PC-9 (cell line): Measurements from ENCODE around the gene ROR2. TPM values are rescaled to one million over a fixed set of nuclear protein-coding genes. Genes with fewer than 3 reads are reported as not detected.

ENCODE experiments used
- BruUV-seq: library from RNA; stranded (reverse); fragments of 400-500 nt; replicated peaks from 2 replicates; lab custom pipeline; 2021; lab: Mats Ljungman, UMichigan
- CTCF ChIA-PET: fragments of 300-600 bp; sonication (Branson Sonifier 250); formaldehyde crosslinking; loops from one replicate; lab custom pipeline; 2022; ENCODE audit warnings: antibody characterized with exemption; lab: Charles Lee
- POLR2A ChIA-PET: fragments of 300-600 bp; sonication (Branson Sonifier 250); formaldehyde crosslinking; loops from one replicate; lab custom pipeline; 2022; ENCODE audit warnings: antibody characterized with exemption; ENCODE audit not compliant: unreplicated experiment; lab: Charles Lee
- DNase-seq, 2 experiments: peaks; one replicate each; pipeline versions ENCODE4 v3.0.0 to v3.0.0-alpha.2; 2015 to 2022; ENCODE audit warnings: mixed read lengths in 1 of 2
- H2AFZ ChIP-seq: fragments of 200-600 bp; sonication (generic); 2 replicates; pipeline ENCODE4 v1.8.1; 2017; ENCODE audit warnings: antibody characterized with exemption
- H3F3A ChIP-seq: fragments of 200-600 bp; sonication (generic); 2 replicates; pipeline ENCODE4 v1.8.1; 2017; ENCODE audit warnings: antibody characterized with exemption, mild to moderate bottlenecking, low read depth; ENCODE audit not compliant: insufficient read depth
- H3K27ac ChIP-seq: fragments of 200-600 bp; sonication (generic); 2 replicates; pipeline ENCODE4 v1.6.1; 2016; ENCODE audit warnings: mixed run types
- H3K27me3 ChIP-seq: fragments of 200-600 bp; sonication (generic); 2 replicates; pipeline ENCODE4 v1.6.1; 2016; ENCODE audit warnings: low read depth, mixed run types; ENCODE audit not compliant: insufficient read depth
- H3K36me3 ChIP-seq: fragments of 200-600 bp; sonication (generic); 2 replicates; pipeline ENCODE4 v1.6.1; 2016; ENCODE audit warnings: low read depth, mixed run types
- H3K4me1 ChIP-seq: fragments of 200-600 bp; sonication (generic); replicated peaks from 2 replicates; pipeline ENCODE4 v1.6.1; 2016; ENCODE audit warnings: mixed run types; ENCODE audit not compliant: insufficient read depth
- H3K4me2 ChIP-seq: fragments of 200-600 bp; sonication (generic); 2 replicates; pipeline ENCODE4 v1.6.1; 2017; ENCODE audit warnings: mixed run types
- H3K4me3 ChIP-seq: fragments of 200-600 bp; sonication (generic); 2 replicates; pipeline ENCODE4 v1.6.1; 2016; ENCODE audit warnings: mixed run types
- H3K79me2 ChIP-seq: fragments of 200-600 bp; sonication (generic); 2 replicates; pipeline ENCODE4 v1.6.1; 2017; ENCODE audit warnings: low read depth, mixed run types
- H3K9me2 ChIP-seq: fragments of 200-600 bp; sonication (generic); 2 replicates; pipeline ENCODE4 v1.8.1; 2017; ENCODE audit warnings: mild to moderate bottlenecking; ENCODE audit not compliant: insufficient read depth
- H3K9me3 ChIP-seq: fragments of 200-600 bp; sonication (generic); 2 replicates; pipeline ENCODE4 v1.8.1; 2016; ENCODE audit warnings: low read depth; ENCODE audit not compliant: insufficient read depth
- H4K20me1 ChIP-seq: fragments of 200-600 bp; sonication (generic); 2 replicates; pipeline ENCODE4 v1.8.1; 2017; ENCODE audit not compliant: insufficient read depth
- CTCF ChIP-seq: fragments of 200-600 bp; sonication (generic); conservative IDR thresholded peaks from 2 replicates; pipeline ENCODE4 v1.6.1; 2017; ENCODE audit warnings: mixed run types, antibody characterized with exemption, mild to moderate bottlenecking, moderate library complexity
- EZH2 ChIP-seq: fragments of 200-600 bp; sonication (generic); IDR thresholded peaks from 2 replicates; pipeline ENCODE4 v1.8.0; 2017; ENCODE audit warnings: antibody characterized with exemption, low read depth
- intact Hi-C: fragments of 100-400 bp; cut with micrococcal nuclease; formaldehyde crosslinking; loops from one replicate; pipeline ENCODE4 v1.10.0; 2022; ENCODE audit not compliant: unreplicated experiment
- total RNA-seq: library from RNA; stranded (reverse); gene quantifications from 2 replicates; pipeline ENCODE4 v1.2.3, GENCODE V29; 2021

The ROR2 gene
- total RNA-seq, 1 experiment from 2014 or later, result not detected

GRCh38 chr9:91818225-91818585, 131.8 kb downstream of the ROR2 start:
- no peak overlapping the region for H2AFZ ChIP-seq

GRCh38 chr9:91817493-91818224, 132.4 kb downstream of the ROR2 start:
- Histone ChIP-seq H3K27ac (no peak overlapping the region), H3K4me2 (no peak overlapping the region), H3F3A (no peaks in the 10 kb centered on the region), H3K9me2 (no peaks in the 10 kb centered on the region), H3K36me3 (no peaks in the 10 kb centered on the region), H3K27me3 (peaks cover 44% of the 10 kb centered on the region), H3K9me3 (no peaks in the 10 kb centered on the region), H2AFZ (no peak overlapping the region), H3K4me1 (no peaks in the 10 kb centered on the region; the same call in 1 of the 2 replicates), H3K79me2 (no peaks in the 10 kb centered on the region), H3K4me3 (no peak overlapping the region), H4K20me1 (no peaks in the 10 kb centered on the region)
- intact Hi-C loops, result no loop called here
- ChIA-PET POLR2A (no interaction called here), CTCF (no interaction called here)
- no peak for DNase-seq
- no peak for TF ChIP-seq CTCF
- TF ChIP-seq EZH2, result no peak
- BruUV-seq, result no TSS peak

More at GRCh38 chr9:91818225-91818585, 131.8 kb downstream of the ROR2 start:
- intact Hi-C loops, result no loop called here
- ChIA-PET POLR2A (no interaction called here), CTCF (no interaction called here)
- Histone ChIP-seq H3K9me3 (no peaks in the 10 kb centered on the region), H3K4me3 (no peak overlapping the region), H3K27me3 (peaks cover 49% of the 10 kb centered on the region), H3K79me2 (no peaks in the 10 kb centered on the region), H3K4me1 (no peaks in the 10 kb centered on the region; the same call in 1 of the 2 replicates), H3K9me2 (no peaks in the 10 kb centered on the region), H3K36me3 (no peaks in the 10 kb centered on the region), H3K4me2 (no peak overlapping the region), H4K20me1 (no peaks in the 10 kb centered on the region), H3K27ac (no peak overlapping the region), H3F3A (no peaks in the 10 kb centered on the region)
- TF ChIP-seq EZH2, result no peak
- no peak for TF ChIP-seq CTCF
- no TSS peak for BruUV-seq
- no peak for DNase-seq

- H3K27ac ChIP-seq, result no peak overlapping the region
- BruUV-seq, result no TSS peak
- CTCF ChIA-PET, result no interaction called here
These were observed 132.9 kb downstream of the ROR2 start for GRCh38 chr9:91817106-91817492.

More at GRCh38 chr9:91817106-91817492, 132.9 kb downstream of the ROR2 start:
- intact Hi-C loops, result no loop called here
- no peak for DNase-seq
- POLR2A ChIA-PET, result no interaction called here
- Histone ChIP-seq H3K4me1 (no peaks in the 10 kb centered on the region; the same call in 1 of the 2 replicates), H4K20me1 (no peaks in the 10 kb centered on the region), H3F3A (no peaks in the 10 kb centered on the region), H3K27me3 (peaks cover 42% of the 10 kb centered on the region), H2AFZ (no peak overlapping the region), H3K79me2 (no peaks in the 10 kb centered on the region), H3K4me3 (no peak overlapping the region), H3K9me2 (no peaks in the 10 kb centered on the region), H3K9me3 (no peaks in the 10 kb centered on the region), H3K36me3 (no peaks in the 10 kb centered on the region), H3K4me2 (no peak overlapping the region)
- TF ChIP-seq EZH2 (no peak), CTCF (no peak)
